Inflammatory macrophage treated with lipopolysaccharide for 1 hour (primary cell): ENCODE data around the gene DPYSL5.
"Not testable (repeated sequence)": the region's sequence is repeated elsewhere in the genome, so short reads cannot be mapped to it uniquely, and the experiment has no call there.

Source experiments
- DNase-seq, 2 donors: peaks; one replicate each; pipeline ENCODE4 v3.0.0-alpha.2; 2020 to 2022

The DPYSL5 gene

DNA sequence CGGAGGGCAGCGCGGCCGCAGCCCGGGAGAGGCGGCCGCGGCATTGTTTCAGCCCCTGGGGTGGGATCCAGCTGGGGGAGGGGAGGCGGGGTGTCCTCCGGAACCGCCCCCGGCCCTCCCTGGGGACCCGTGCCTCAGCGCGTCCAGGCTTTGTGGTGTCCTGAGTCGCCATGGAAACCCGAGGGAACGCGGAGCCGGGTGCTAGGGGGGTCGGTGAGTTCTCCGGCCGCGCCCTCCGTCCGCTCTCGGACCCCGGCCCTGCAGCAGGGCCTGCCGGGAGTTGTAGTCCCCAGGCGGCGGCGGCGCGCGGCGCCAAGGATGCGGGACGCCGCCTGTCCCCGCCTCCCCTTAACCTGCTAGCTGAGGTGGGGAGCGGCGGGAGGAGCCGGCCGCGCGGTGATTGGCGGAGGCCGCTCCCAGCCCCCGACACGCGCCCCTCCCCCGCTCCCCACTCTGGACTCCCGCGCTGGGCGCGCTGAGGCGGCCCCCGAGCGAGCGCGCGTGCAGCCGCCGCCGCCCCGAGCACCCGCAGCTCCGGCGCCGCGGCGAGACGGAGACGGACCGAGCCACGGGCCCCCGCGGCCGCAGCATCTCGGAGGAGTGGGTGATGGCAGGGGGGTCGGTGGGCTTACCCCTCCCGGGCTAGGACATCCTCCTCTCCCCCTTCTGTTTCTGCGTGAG, at the start of gene DPYSL5:
TSS of gene DPYSL5 (plus strand) at position 478 of the 681 bp plus-strand sequence. CDS start 50,368 bp downstream, outside the sequence.
- no peak for DNase-seq

DNA sequence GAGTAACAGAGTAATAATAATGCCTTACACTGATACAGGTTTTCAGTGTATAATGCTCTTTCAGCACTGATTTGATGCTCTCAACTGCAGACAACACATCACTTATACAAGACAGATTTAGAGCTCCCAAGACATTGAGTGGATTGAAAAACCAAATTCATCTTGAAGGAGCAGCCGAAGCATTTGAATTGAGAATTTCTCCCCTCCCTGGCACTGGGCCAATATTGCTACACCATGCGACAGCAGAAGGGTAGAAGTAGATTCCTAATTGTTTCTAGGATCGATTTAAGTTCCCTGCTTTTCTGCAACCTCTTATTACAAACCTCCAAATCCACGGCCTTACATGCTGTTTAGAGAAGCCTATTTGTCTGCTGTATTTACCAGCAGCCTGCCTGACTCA, 46.6 kb upstream of the DPYSL5 start:
- DNase-seq = no peak

GRCh38 chr2:26801796-26802195, 46.1 kb upstream of the DPYSL5 start:
- DNase-seq = no peak

- no peak for DNase-seq
Measured at GRCh38 chr2:26805241-26805676, 42.7 kb upstream of the DPYSL5 start.

DNA sequence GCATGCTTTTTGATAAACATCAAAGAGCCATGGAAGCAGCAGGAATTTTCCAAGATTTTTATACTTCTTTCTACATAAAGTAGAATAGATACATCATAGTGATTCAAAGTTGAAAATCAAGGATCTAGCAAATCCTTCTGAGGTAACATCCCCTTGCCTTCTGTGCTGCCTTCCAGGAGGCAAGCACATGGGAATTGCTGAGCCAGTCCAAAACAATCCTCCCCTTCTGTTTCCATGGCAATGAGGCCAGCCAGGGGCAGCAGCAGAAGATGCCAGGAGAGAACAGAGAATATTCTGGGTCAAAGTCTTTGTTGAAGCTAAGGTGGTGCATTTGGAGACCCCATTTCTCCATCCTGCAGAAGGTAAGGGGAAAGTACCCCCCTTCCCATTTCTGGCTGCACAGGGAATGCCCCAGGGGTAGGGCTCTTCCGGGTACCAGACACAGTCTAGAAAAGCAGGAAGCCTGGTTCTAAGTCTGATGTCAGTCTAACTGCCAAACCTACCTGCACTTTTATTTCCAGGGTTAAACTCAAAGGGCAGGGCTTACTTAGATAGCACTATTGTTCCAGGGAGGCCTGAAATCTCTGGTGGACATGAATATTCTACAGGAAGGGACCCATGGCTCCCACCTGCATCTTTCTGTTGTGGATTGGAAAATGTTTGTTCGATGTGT, 40.0 kb upstream of the DPYSL5 start:
- DNase-seq = no peak

DNA sequence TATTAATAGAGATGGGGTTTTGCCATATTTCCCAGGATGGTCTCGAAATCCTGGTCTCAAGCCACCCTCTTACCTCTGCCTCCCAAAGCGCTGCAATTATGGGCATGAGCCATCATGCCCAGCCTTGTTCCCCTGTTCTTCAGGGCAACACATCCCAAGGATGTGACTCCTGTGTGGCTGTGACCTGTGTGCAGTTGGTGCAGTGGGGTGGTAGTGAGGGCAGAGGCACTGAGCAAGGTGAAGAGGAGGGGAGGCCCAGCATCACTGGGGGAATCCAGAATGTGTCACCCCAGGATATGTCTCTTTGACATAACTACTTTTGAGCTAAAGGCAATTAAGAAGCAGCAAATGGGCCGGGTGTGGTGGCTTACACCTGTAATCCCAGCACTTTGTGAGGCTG, 38.7 kb upstream of the DPYSL5 start:
- no peak for DNase-seq

DNA sequence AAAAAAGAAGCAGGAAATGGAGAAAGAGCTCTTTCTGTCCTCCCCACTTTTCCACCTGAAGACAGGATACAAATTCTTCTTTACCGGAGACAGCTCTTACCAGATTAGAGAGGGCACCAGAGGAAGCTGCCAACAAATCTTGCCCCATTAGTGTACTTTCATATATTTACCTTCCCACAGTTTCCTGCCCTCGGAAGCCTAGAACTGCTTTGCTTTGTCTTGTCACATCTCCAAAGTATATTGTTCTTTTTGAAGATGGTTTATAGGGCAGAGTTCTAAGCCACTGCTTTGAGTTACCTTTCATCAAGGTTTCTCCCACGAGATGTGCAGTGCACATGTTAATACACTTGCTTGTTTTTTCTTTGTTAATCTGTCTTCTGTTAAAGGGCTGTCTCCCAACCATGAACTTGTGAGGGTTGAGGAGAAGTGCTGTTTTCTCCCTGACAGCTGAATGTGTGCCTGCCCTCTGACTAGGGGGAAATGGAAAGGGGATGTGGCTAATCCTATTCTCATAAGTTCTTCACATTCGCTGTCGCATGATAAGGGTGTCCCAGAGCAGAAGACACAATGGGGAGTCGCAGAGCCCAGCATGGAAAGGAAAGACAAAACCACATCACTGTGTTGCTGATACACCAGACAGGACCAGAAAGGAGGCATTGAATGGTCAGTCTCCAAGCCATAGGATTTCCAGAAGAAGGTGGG, 37.9 kb upstream of the DPYSL5 start:
- peak; percentile 56 to 59 for DNase-seq

- DNase-seq = no peak
Measured at GRCh38 chr2:26811261-26811660, 36.7 kb upstream of the DPYSL5 start.

GRCh38 chr2:26811791-26812694, 35.9 kb upstream of the DPYSL5 start:
- DNase-seq = no peak

DNA sequence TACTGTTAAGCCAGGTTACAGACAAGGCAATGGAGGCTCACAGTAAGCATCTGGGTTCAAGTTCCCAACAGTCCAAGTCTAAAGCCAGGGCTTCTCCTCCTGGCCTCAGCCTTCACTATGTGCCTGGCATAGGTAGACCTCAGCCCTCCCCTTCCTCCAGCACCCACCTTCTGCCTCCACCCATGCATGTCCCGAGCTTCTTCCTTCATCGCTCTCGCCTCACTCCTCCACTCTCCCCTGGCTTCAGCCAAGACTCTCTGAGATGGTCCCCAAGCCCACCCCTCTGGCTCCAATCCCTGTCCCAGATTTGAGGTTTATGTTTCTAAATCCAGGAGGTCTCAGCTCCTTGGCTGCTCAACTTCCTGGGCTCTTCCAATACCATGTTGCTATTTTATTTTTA, 35.2 kb upstream of the DPYSL5 start:
- no peak for DNase-seq

- not testable (repeated sequence) for DNase-seq
Measured at GRCh38 chr2:26814072-26814765, 33.7 kb upstream of the DPYSL5 start.

DNA sequence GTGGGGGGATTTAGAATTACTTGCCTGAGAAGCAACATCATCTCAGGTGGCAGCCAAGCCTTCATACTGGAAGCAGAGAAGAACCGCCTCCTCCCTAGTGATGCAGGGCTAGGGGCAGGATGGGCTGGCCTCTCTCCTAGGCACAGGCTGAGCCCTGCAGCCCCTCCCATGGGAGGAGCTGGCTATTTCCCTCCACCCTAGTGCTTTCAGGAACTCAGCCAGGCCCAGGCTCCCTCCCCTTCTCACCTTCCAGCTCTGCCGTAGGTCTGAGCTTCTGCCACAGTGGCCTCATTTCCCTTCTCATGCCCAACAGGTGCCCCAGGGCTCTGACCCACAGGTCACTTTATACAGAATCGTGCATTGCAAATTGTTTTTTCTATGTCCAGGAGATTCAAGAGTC, 31.0 kb upstream of the DPYSL5 start:
- no peak for DNase-seq

- no peak for DNase-seq
Measured at GRCh38 chr2:26818255-26818654, 29.7 kb upstream of the DPYSL5 start.

- DNase-seq = no peak
Measured at GRCh38 chr2:26818972-26819371, 29.0 kb upstream of the DPYSL5 start.

- DNase-seq = no peak
Measured at GRCh38 chr2:26820932-26821331, 27.0 kb upstream of the DPYSL5 start.

GRCh38 chr2:26822877-26823276, 25.1 kb upstream of the DPYSL5 start:
- peak; percentile 20 to 56 for DNase-seq

- no peak for DNase-seq
Measured at GRCh38 chr2:26838121-26838906, 9.6 kb upstream of the DPYSL5 start.

DNA sequence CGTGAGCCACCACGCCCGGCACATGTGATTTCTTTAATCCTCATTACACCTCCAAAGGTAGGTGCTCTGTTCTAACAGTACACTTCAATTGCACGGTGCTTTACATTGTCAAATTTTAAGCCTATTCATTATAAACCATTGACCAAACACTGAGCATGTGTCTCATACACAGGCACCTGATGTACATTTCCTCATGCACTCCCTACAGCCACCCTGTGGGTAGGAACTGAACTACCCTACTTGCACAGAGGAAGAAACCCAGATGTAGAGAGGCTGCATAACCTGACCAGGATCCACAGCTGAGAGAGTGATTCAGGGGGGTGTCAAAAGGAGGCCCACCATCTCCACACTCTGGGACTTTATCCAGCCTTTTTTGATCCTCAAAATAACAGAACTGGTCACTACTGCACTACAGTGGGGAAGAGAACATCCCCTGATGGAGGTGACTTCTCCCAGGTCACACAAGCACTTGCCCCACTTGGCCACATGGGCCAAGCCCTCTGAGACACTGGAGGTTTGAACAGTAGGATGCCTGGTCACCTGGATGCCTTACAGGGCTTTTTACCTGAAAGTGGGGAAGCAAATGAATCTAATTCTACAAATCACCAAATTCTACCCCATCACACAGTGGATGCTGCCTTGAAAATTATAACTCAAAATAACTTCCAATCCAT, 6.9 kb upstream of the DPYSL5 start:
- DNase-seq = peak in 1 of 2 donors; percentile 7

- no peak for DNase-seq
Measured at GRCh38 chr2:26843041-26843440, 4.9 kb upstream of the DPYSL5 start.

DNA sequence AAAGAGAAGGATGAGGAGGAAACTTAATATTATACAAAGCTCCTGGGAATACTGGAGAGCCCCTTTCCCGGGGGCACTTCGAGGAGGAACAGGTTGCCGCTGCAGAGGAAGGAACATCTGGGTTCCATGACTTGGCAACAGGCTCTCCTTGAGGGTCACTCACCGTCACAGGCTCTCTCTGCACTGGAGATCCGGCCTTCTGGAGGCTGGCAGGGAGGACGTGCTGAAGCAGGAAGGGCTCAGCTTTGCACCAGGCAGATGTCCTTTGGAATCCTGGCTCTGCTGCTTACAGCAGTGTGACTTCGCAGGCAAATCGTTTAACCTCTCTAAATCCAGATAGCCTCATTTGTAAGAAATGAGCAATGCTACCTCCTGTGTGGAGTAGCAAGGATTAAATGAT, 2.9 kb upstream of the DPYSL5 start:
- DNase-seq = no peak
